OCI-LY3 (cell line): ENCODE results near the gene HECTD1.
"Not testable (repeated sequence)": the region's sequence is repeated elsewhere in the genome, so short reads cannot be mapped to it uniquely, and the experiment has no call there.

Experiments
- H2AFZ ChIP-seq: fragments of 200-600, 300-600 bp; shearing (Covaris generic); 2 replicates; pipeline ENCODE4 v1.6.0; 2014; ENCODE audit warnings: antibody characterized with exemption, low read depth, low read length
- H3K27ac ChIP-seq: fragments of 200-600, 300-600 bp; sonication (generic); 2 replicates; pipeline ENCODE4 v1.5.1; 2014; ENCODE audit warnings: mild to moderate bottlenecking, low read length, moderate library complexity, mixed read lengths
- H3K27me3 ChIP-seq: fragments of 200-600, 300-600 bp; sonication (generic); 2 replicates; pipeline ENCODE4 v1.6.1; 2014; ENCODE audit warnings: low read depth, low read length, mixed read lengths
- H3K36me3 ChIP-seq: fragments of 200-600, 300-600 bp; sonication (generic); replicated peaks from 2 replicates; pipeline ENCODE3; 2014; ENCODE audit warnings: low read depth, low read length, mixed read lengths
- H3K4me1 ChIP-seq: fragments of 300-600, 200-600 bp; sonication (generic); 2 replicates; pipeline ENCODE4 v1.6.1; 2014; ENCODE audit warnings: low read length, mixed read lengths
- H3K4me2 ChIP-seq: fragments of 200-600, 300-600 bp; sonication (generic); 2 replicates; pipeline ENCODE4 v1.6.1; 2014; ENCODE audit warnings: low read length, mixed read lengths
- H3K4me3 ChIP-seq: fragments of 300-600, 200-600 bp; sonication (generic); 2 replicates; pipeline ENCODE4 v1.5.1; 2014; ENCODE audit warnings: antibody characterized with exemption, mild to moderate bottlenecking, low read length, moderate library complexity
- H3K79me2 ChIP-seq: fragments of 300-600, 200-600 bp; shearing (Covaris generic); 2 replicates; pipeline ENCODE4 v1.6.1; 2014; ENCODE audit warnings: mild to moderate bottlenecking, low read length, mixed read lengths
- H3K9ac ChIP-seq: fragments of 300-600, 200-600 bp; shearing (Covaris generic); 2 replicates; pipeline ENCODE4 v1.6.0; 2014; ENCODE audit warnings: mild to moderate bottlenecking, low read length, moderate library complexity
- H3K9me3 ChIP-seq: fragments of 200-600, 300-600 bp; shearing (Covaris generic); 2 replicates; pipeline ENCODE4 v1.6.1; 2014; ENCODE audit warnings: low read length, mixed read lengths; ENCODE audit not compliant: insufficient read depth
- H4K20me1 ChIP-seq: fragments of 200-600, 300-600 bp; sonication (generic); 2 replicates; pipeline ENCODE4 v1.6.1; 2016; ENCODE audit warnings: low read length, mixed read lengths; ENCODE audit not compliant: insufficient read depth
- CTCF ChIP-seq: fragments of 200-600, 300-600 bp; sonication (generic); IDR thresholded peaks from 2 replicates; pipeline ENCODE4 v1.5.1; 2014; ENCODE audit warnings: antibody characterized with exemption, low read length, low read depth
- EZH2phosphoT487 ChIP-seq: fragments of 200-600 bp; shearing (Covaris generic); IDR thresholded peaks from 2 replicates; pipeline ENCODE4 v1.6.1; 2018; ENCODE audit warnings: antibody characterized with exemption, mixed run types, low read depth

HECTD1 gene

GRCh38 chr14:31110872-31111271 lies 96.7 kb downstream of the HECTD1 start:
- no peaks in the 10 kb centered on the region for H3K79me2 ChIP-seq
- H3K4me3 ChIP-seq = no peak overlapping the region
- no peaks in the 10 kb centered on the region for H3K27me3 ChIP-seq
- no peak for TF ChIP-seq CTCF
- TF ChIP-seq EZH2phosphoT487 = no peak
- H3K9me3 ChIP-seq = no peaks in the 10 kb centered on the region
- peaks cover 55% of the 10 kb centered on the region for H3K36me3 ChIP-seq
- no peak overlapping the region for H3K4me2 ChIP-seq
- no peak overlapping the region for H3K9ac ChIP-seq
- H2AFZ ChIP-seq = no peak overlapping the region
- no peaks in the 10 kb centered on the region for H3K4me1 ChIP-seq
- no peaks in the 10 kb centered on the region for H4K20me1 ChIP-seq
- H3K27ac ChIP-seq = no peak overlapping the region

- Histone ChIP-seq H3K36me3 (peaks cover 61% of the 10 kb centered on the region), H3K4me2 (no peak overlapping the region), H3K9ac (no peak overlapping the region), H3K9me3 (no peaks in the 10 kb centered on the region), H3K4me1 (no peaks in the 10 kb centered on the region), H4K20me1 (no peaks in the 10 kb centered on the region), H3K4me3 (no peak overlapping the region), H3K27me3 (no peaks in the 10 kb centered on the region), H3K79me2 (no peaks in the 10 kb centered on the region), H2AFZ (no peak overlapping the region), H3K27ac (no peak overlapping the region)
- TF ChIP-seq EZH2phosphoT487 = no peak
Measured at GRCh38 chr14:31109257-31109656, 98.3 kb downstream of the HECTD1 start.

- no peaks in the 10 kb centered on the region for H3K79me2 ChIP-seq
- TF ChIP-seq EZH2phosphoT487 (no peak), CTCF (no peak)
- no peaks in the 10 kb centered on the region for H4K20me1 ChIP-seq
- H3K4me1 ChIP-seq = no peaks in the 10 kb centered on the region
- H3K27me3 ChIP-seq = no peaks in the 10 kb centered on the region
- H3K4me3 ChIP-seq = no peak overlapping the region
- H3K9ac ChIP-seq = no peak overlapping the region
- no peaks in the 10 kb centered on the region for H3K9me3 ChIP-seq
- H2AFZ ChIP-seq = no peak overlapping the region
- H3K36me3 ChIP-seq = peaks cover 61% of the 10 kb centered on the region
- no peak overlapping the region for H3K4me2 ChIP-seq
- H3K27ac ChIP-seq = no peak overlapping the region
Measured at GRCh38 chr14:31106768-31107167, 100.8 kb downstream of the HECTD1 start.

- Histone ChIP-seq H3K4me2 (no peak overlapping the region), H3K79me2 (no peaks in the 10 kb centered on the region), H3K36me3 (peaks cover 31% of the 10 kb centered on the region), H3K4me1 (no peaks in the 10 kb centered on the region), H3K27ac (no peak overlapping the region), H4K20me1 (no peaks in the 10 kb centered on the region), H2AFZ (no peak overlapping the region), H3K9me3 (no peaks in the 10 kb centered on the region), H3K4me3 (no peak overlapping the region), H3K27me3 (no peaks in the 10 kb centered on the region), H3K9ac (no peak overlapping the region)
- TF ChIP-seq EZH2phosphoT487 (no peak), CTCF (no peak)
Measured at GRCh38 chr14:31097081-31097480, 110.5 kb downstream of the HECTD1 start.

- Histone ChIP-seq H3K79me2 (no peaks in the 10 kb centered on the region), H3K9me3 (no peaks in the 10 kb centered on the region), H3K27ac (no peak overlapping the region), H3K9ac (no peak overlapping the region), H4K20me1 (no peaks in the 10 kb centered on the region), H2AFZ (no peak overlapping the region), H3K4me2 (no peak overlapping the region), H3K27me3 (no peaks in the 10 kb centered on the region), H3K36me3 (peaks cover 25% of the 10 kb centered on the region), H3K4me3 (no peak overlapping the region), H3K4me1 (no peaks in the 10 kb centered on the region)
- no peak for TF ChIP-seq EZH2phosphoT487
Measured at GRCh38 chr14:31096255-31096654, 111.3 kb downstream of the HECTD1 start.

- H3K4me2 ChIP-seq, H4K20me1 ChIP-seq, H3K4me1 ChIP-seq, H3K9ac ChIP-seq, H2AFZ ChIP-seq, H3K9me3 ChIP-seq, H3K27me3 ChIP-seq, H3K79me2 ChIP-seq, H3K27ac ChIP-seq, H3K4me3 ChIP-seq: not testable (repeated sequence)
- H3K36me3 ChIP-seq = peaks cover 20% of the 10 kb centered on the region
Measured at GRCh38 chr14:31095817-31096216, 111.8 kb downstream of the HECTD1 start.

- not testable (repeated sequence) for H3K9ac ChIP-seq, H2AFZ ChIP-seq, H3K27ac ChIP-seq, H3K4me2 ChIP-seq, H3K79me2 ChIP-seq, H3K9me3 ChIP-seq, H3K4me3 ChIP-seq, H3K27me3 ChIP-seq, H3K36me3 ChIP-seq, H3K4me1 ChIP-seq, H4K20me1 ChIP-seq
Measured at GRCh38 chr14:31093884-31094839, 113.4 kb downstream of the HECTD1 start.
